Esophagus muscularis mucosa (tissue), 3 donors: Measurements from ENCODE around the gene CARMIL1.

ENCODE experiments used
- CTCF ChIP-seq, 3 experiments: fragments of 200-600 bp in 2 of 3; fragments of 450-650 bp in 1 of 3; sonication (generic) in 2 of 3; IDR thresholded peaks; one replicate each; pipeline ENCODE4 v1.5.1; 2017 to 2019; ENCODE audit warnings: antibody characterized with exemption in 3 of 3, mild to moderate bottlenecking in 2 of 3, moderate library complexity in 1 of 3
- POLR2A ChIP-seq: fragments of 450-650 bp; IDR thresholded peaks from one replicate; pipeline ENCODE4 v1.6.1; 2017; ENCODE audit warnings: antibody characterized with exemption, moderate library complexity, mild to moderate bottlenecking, low read depth
- POLR2AphosphoS5 ChIP-seq, 2 donors: sonication (generic); formaldehyde crosslinking; IDR thresholded peaks; one replicate each; pipeline ENCODE4 v1.6.1; 2017; ENCODE audit warnings: antibody characterized with exemption in 2 of 2

GRCh38 chr6:25601800-25602673 is 322.9 kb downstream of the CARMIL1 start:
- TF ChIP-seq POLR2A (no peak), CTCF (IDR thresholded peaks at IDR 0.05) (peak; percentile 47 to 62 (median 56)), POLR2AphosphoS5 (IDR thresholded peaks at IDR 0.05) (no peak)
